Fibroblast of mammary gland (primary cell): ENCODE data around the gene ISYNA1.

Experiments used
- DNase-seq: peaks from one replicate; pipeline ENCODE4 v3.0.0-alpha.2; 2010; ENCODE audit warnings: low read depth
- H3K4me3 ChIP-seq: 2 replicates; pipeline ENCODE4 v1.5.1; 2011; ENCODE audit warnings: low read depth, mild to moderate bottlenecking, low read length, moderate library complexity; ENCODE audit not compliant: control insufficient read depth
- TF ChIP-seq, protein P1 (sequence below): conservative IDR thresholded peaks from 2 replicates; pipeline ENCODE4 v1.5.1; 2011; ENCODE audit warnings: low read depth, low read length, inconsistent platforms; ENCODE audit not compliant: control insufficient read depth, insufficient read depth

Gene ISYNA1

GRCh38 chr19:18445262-18445948 is 7.5 kb upstream of the ISYNA1 start:
- DNase-seq = no peak
- no peak overlapping the region for H3K4me3 ChIP-seq
- TF ChIP-seq, protein P1, sequence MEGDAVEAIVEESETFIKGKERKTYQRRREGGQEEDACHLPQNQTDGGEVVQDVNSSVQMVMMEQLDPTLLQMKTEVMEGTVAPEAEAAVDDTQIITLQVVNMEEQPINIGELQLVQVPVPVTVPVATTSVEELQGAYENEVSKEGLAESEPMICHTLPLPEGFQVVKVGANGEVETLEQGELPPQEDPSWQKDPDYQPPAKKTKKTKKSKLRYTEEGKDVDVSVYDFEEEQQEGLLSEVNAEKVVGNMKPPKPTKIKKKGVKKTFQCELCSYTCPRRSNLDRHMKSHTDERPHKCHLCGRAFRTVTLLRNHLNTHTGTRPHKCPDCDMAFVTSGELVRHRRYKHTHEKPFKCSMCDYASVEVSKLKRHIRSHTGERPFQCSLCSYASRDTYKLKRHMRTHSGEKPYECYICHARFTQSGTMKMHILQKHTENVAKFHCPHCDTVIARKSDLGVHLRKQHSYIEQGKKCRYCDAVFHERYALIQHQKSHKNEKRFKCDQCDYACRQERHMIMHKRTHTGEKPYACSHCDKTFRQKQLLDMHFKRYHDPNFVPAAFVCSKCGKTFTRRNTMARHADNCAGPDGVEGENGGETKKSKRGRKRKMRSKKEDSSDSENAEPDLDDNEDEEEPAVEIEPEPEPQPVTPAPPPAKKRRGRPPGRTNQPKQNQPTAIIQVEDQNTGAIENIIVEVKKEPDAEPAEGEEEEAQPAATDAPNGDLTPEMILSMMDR = no peak

DNA sequence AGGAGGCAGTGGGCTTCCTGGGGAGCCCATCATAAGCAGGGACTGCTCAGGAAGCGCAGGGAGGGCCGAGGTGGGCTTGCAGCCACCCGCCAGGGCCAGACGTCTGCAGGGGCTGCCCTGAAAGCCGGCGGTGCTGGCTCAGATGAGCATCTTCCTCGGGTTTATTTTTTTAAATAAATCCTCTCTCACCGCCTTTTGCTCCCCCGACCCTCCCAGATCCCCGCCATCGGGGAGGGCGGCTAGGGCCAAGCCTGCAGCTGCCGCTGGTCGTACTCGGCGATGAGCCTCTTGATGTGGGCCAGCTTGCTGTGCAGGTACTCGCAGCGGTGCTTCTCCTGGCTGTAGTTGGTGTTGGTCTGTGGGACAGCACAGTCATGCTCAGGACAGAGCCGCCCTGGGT is 6.6 kb upstream of the ISYNA1 start:
- DNase-seq = no peak
- TF ChIP-seq, protein P1 = no peak
- no peak overlapping the region for H3K4me3 ChIP-seq

DNA sequence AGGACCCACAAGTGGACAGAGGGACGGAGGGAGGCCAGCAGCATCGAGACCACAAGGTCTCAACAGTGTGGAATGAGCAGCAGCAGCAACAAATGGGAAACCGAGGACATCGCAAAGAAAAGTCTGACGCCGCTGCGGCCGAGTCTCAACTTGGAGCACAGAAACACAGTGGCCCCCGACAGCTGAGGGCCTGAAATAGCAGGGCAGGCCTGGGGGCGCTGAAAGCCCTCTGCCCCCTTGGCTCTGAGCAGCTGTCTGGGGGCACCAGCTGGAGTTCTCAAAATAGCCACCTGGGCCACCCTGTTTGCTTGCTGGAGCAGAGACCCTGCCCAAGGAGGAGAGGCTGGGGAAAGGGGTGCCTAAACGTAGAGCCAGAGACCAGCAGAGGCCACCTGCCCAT is 5.9 kb upstream of the ISYNA1 start:
- no peak for DNase-seq
- no peak overlapping the region for H3K4me3 ChIP-seq
- TF ChIP-seq, protein P1 = no peak

- TF ChIP-seq, protein P1 = no peak
- H3K4me3 ChIP-seq = no peak overlapping the region
- no peak for DNase-seq
Observed at GRCh38 chr19:18443406-18443805, 5.5 kb upstream of the ISYNA1 start.

DNA sequence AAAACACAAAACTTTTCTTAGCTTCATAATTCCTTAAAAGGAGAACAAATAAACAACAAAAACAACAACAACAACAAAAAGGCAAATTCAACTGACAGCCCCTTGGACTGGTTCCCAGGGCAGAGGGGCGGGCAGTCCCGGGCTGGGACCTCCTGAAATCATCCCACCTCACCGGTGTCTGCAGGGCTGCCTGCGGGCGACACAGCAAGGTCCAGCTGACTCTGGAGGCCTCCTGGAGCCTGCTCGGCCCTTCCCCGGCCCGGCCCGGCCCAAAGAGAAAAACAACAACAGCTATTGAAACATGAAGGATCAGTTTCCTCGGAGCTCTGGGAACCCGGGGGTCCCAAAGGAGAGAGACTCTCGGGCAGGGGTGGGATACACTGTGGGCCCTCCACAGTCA is 5.0 kb upstream of the ISYNA1 start:
- no peak overlapping the region for H3K4me3 ChIP-seq
- TF ChIP-seq, protein P1 = no peak
- DNase-seq = no peak

DNA sequence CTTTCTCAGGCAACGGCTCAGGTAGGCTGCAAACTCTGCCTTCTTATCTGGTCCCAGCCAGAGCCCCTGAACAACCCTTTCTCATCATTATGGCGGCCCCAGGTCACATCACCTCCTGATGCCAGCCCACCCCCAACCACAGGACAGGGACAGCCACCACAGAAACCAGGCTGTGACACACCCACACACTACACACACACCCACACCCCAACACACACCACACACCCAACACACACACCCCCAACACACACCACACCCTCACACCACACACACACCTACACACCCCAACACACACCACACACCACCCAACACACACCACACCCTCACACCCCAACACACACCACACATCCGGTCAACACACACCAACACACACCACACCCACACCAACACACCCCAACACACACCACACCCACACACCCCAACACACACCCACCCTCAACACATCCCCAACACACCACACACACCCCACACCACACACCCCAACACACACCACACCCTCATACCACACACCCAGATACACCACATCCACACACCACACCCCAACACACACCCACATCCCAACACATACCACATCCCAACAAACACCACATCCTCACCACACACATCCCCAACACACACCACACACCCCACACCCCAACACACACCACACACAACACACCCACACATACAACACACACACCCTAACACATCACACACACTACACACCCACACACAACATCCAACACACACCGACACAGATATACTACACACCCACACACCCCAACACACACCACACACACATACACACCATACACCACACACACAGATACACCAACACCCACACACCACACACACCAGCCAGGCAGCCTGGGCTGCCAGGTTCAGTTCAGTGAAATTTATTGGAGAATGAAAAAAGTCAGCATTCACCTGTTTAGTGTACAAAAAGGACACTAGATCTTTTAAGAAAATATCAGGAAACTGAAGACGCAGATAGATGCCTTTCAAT is 4.2 kb upstream of the ISYNA1 start:
- TF ChIP-seq, protein P1 = no peak
- no peak for DNase-seq
- no peak overlapping the region for H3K4me3 ChIP-seq
